Stimulated activated CD4-positive, alpha-beta T cell treated with anti-CD3 and anti-CD28 coated beads, Interleukin-15, amount 100 ng/mL, for 48 hours (primary cell): ENCODE data around the gene C17orf67.
A peak's percentile ranks its signal among the peaks of the same experiment; 100 is the strongest.

ENCODE experiments used
- DNase-seq, 2 donors: peaks; one replicate each; pipeline ENCODE4 v3.0.0-alpha.2; 2020; ENCODE audit warnings: low read depth in 2 of 2

The C17orf67 gene

GRCh38 chr17:56808503-56808902 is 25.2 kb downstream of the C17orf67 start:
- DNase-seq, result no peak

- no peak for DNase-seq
These were observed 26.0 kb downstream of the C17orf67 start for GRCh38 chr17:56807723-56808122.

GRCh38 chr17:56806949-56807348 is 26.8 kb downstream of the C17orf67 start:
- no peak for DNase-seq

- DNase-seq, result no peak
These were observed 29.3 kb downstream of the C17orf67 start for GRCh38 chr17:56804454-56804853.

- DNase-seq, result no peak
These were observed 30.6 kb downstream of the C17orf67 start for GRCh38 chr17:56803071-56803470.

GRCh38 chr17:56801459-56802178 is 32.1 kb downstream of the C17orf67 start:
- no peak for DNase-seq

- no peak for DNase-seq
These were observed 34.8 kb downstream of the C17orf67 start for GRCh38 chr17:56798916-56799315.

- no peak for DNase-seq
These were observed 37.2 kb downstream of the C17orf67 start for GRCh38 chr17:56796536-56796935.

- DNase-seq, result no peak
These were observed 38.4 kb downstream of the C17orf67 start for GRCh38 chr17:56795221-56795865.

- DNase-seq, result no peak
These were observed 39.8 kb downstream of the C17orf67 start for GRCh38 chr17:56793957-56794356.

GRCh38 chr17:56793531-56793930 is 40.2 kb downstream of the C17orf67 start:
- DNase-seq, result no peak

GRCh38 chr17:56792267-56792666 is 41.5 kb downstream of the C17orf67 start:
- no peak for DNase-seq

GRCh38 chr17:56786989-56787482 is 46.7 kb downstream of the C17orf67 start:
- DNase-seq, result peak; percentile 60 to 66

- no peak for DNase-seq
These were observed 47.6 kb downstream of the C17orf67 start for GRCh38 chr17:56785997-56786680.

GRCh38 chr17:56785405-56785804 is 48.3 kb downstream of the C17orf67 start:
- DNase-seq, result no peak

- DNase-seq, result no peak
These were observed 51.4 kb downstream of the C17orf67 start for GRCh38 chr17:56782338-56782737.

- DNase-seq, result no peak
These were observed 51.8 kb downstream of the C17orf67 start for GRCh38 chr17:56781906-56782305.

- peak; percentile 74 to 84 for DNase-seq
These were observed 53.6 kb downstream of the C17orf67 start for GRCh38 chr17:56779898-56780777.

GRCh38 chr17:56779322-56779721 is 54.4 kb downstream of the C17orf67 start:
- DNase-seq, result no peak

- DNase-seq, result no peak
These were observed 54.8 kb downstream of the C17orf67 start for GRCh38 chr17:56778898-56779297.

- DNase-seq, result no peak
These were observed 55.9 kb downstream of the C17orf67 start for GRCh38 chr17:56777859-56778258.

GRCh38 chr17:56774650-56775049 is 59.1 kb downstream of the C17orf67 start:
- DNase-seq, result no peak
